ENCODE data around the gene ALDH4A1.

- TF ChIP-seq CTCF (IDR thresholded peaks at IDR 0.05), result no peak
- TF ChIP-seq POLR2A (IDR thresholded peaks at IDR 0.05), result no peak
Measured at GRCh38 chr1:18866846-18867245, 35.5 kb downstream of the ALDH4A1 start.

All from adrenal gland (tissue), 5 donors.